ENCODE measurements around the gene RLBP1.

- no peak for TF ChIP-seq CTCF (IDR thresholded peaks at IDR 0.05)
- no peak for TF ChIP-seq POLR2A (IDR thresholded peaks at IDR 0.05)
These were observed 21.2 kb downstream of the RLBP1 start for GRCh38 chr15:89200182-89200581.
